KMS-11 (cell line): Measurements from ENCODE around the gene NDUFB10.

Source experiments
- H2AFZ ChIP-seq: fragments of 200-600 bp; sonication (generic); 2 replicates; pipeline ENCODE4 v1.6.1; 2016; ENCODE audit warnings: antibody characterized with exemption, mixed run types, low read depth
- H3K27ac ChIP-seq: fragments of 200-600 bp; sonication (generic); 2 replicates; pipeline ENCODE4 v1.6.1; 2016; ENCODE audit warnings: mild to moderate bottlenecking, mixed run types
- H3K27me3 ChIP-seq: fragments of 200-600 bp; sonication (generic); 2 replicates; pipeline ENCODE4 v1.6.1; 2017; ENCODE audit warnings: mild to moderate bottlenecking, low read depth, mixed run types, moderate library complexity; ENCODE audit not compliant: insufficient read depth
- H3K36me3 ChIP-seq: fragments of 200-600 bp; sonication (generic); 2 replicates; pipeline ENCODE4 v1.6.1; 2017; ENCODE audit warnings: mild to moderate bottlenecking, mixed run types; ENCODE audit not compliant: insufficient read depth
- H3K4me1 ChIP-seq: fragments of 200-600 bp; sonication (generic); 2 replicates; pipeline ENCODE4 v1.6.1; 2016; ENCODE audit warnings: mild to moderate bottlenecking, low read depth, mixed run types; ENCODE audit not compliant: poor library complexity, severe bottlenecking
- H3K4me2 ChIP-seq: fragments of 200-600 bp; sonication (generic); 2 replicates; pipeline ENCODE4 v1.7.0; 2016; ENCODE audit warnings: mild to moderate bottlenecking, mixed run types
- H3K4me3 ChIP-seq: fragments of 200-600 bp; sonication (generic); IDR thresholded peaks from 2 replicates; pipeline ENCODE4 v1.6.1; 2017; ENCODE audit warnings: low read depth, low read length, mixed read lengths; ENCODE audit not compliant: insufficient read depth
- H3K79me2 ChIP-seq: fragments of 200-600 bp; sonication (generic); 2 replicates; pipeline ENCODE4 v1.6.1; 2016; ENCODE audit warnings: low read depth, mixed run types; ENCODE audit not compliant: insufficient read depth
- H3K9ac ChIP-seq: fragments of 200-600 bp; sonication (generic); 2 replicates; pipeline ENCODE4 v1.6.1; 2016; ENCODE audit warnings: mild to moderate bottlenecking, mixed run types
- H4K20me1 ChIP-seq: fragments of 200-600 bp; sonication (generic); 2 replicates; pipeline ENCODE4 v1.6.1; 2016; ENCODE audit warnings: mild to moderate bottlenecking, mixed run types; ENCODE audit not compliant: insufficient read depth
- CTCF ChIP-seq: fragments of 200-600 bp; sonication (generic); conservative IDR thresholded peaks from 2 replicates; pipeline ENCODE4 v1.6.1; 2017; ENCODE audit warnings: low read depth, mild to moderate bottlenecking, antibody characterized with exemption, low read length, moderate library complexity, mixed read lengths

The NDUFB10 gene

GRCh38 chr16:1930338-1930720 is 29.0 kb upstream of the NDUFB10 start:
- Histone ChIP-seq H2AFZ (peak overlapping the region; percentile 98), H3K79me2 (no peaks in the 10 kb centered on the region), H4K20me1 (no peaks in the 10 kb centered on the region), H3K36me3 (no peaks in the 10 kb centered on the region), H3K27ac (no peak overlapping the region), H3K4me1 (peaks cover 3% of the 10 kb centered on the region), H3K27me3 (peaks cover 33% of the 10 kb centered on the region; the same call in 1 of the 2 replicates), H3K9ac (no peak overlapping the region), H3K4me3 (no peak overlapping the region), H3K4me2 (no peak overlapping the region)
- TF ChIP-seq CTCF = no peak

GRCh38 chr16:1932050-1933028 is 27.0 kb upstream of the NDUFB10 start:
- no peak for TF ChIP-seq CTCF
- Histone ChIP-seq H3K4me3 (no peak overlapping the region), H3K4me1 (peaks cover 3% of the 10 kb centered on the region), H3K36me3 (no peaks in the 10 kb centered on the region), H4K20me1 (no peaks in the 10 kb centered on the region), H3K4me2 (no peak overlapping the region), H3K79me2 (no peaks in the 10 kb centered on the region), H2AFZ (no peak overlapping the region), H3K9ac (no peak overlapping the region), H3K27me3 (peaks cover 21% of the 10 kb centered on the region; the same call in 1 of the 2 replicates), H3K27ac (no peak overlapping the region)

GRCh38 chr16:1933097-1933661 is 26.2 kb upstream of the NDUFB10 start:
- Histone ChIP-seq H3K79me2 (no peaks in the 10 kb centered on the region), H2AFZ (no peak overlapping the region), H3K9ac (no peak overlapping the region), H3K36me3 (no peaks in the 10 kb centered on the region), H3K4me1 (peaks cover 3% of the 10 kb centered on the region), H3K27me3 (peaks cover 21% of the 10 kb centered on the region; the same call in 1 of the 2 replicates), H3K4me3 (no peak overlapping the region), H3K4me2 (no peak overlapping the region), H4K20me1 (no peaks in the 10 kb centered on the region), H3K27ac (no peak overlapping the region)
- TF ChIP-seq CTCF = no peak

GRCh38 chr16:1936945-1937479 is 22.3 kb upstream of the NDUFB10 start:
- H3K4me2 ChIP-seq = no peak overlapping the region
- no peak overlapping the region for H3K4me3 ChIP-seq
- H2AFZ ChIP-seq = no peak overlapping the region
- H3K4me1 ChIP-seq = peaks cover 5% of the 10 kb centered on the region
- H3K36me3 ChIP-seq = no peaks in the 10 kb centered on the region
- H3K9ac ChIP-seq = no peak overlapping the region
- TF ChIP-seq CTCF = no peak
- no peaks in the 10 kb centered on the region for H4K20me1 ChIP-seq
- no peaks in the 10 kb centered on the region for H3K79me2 ChIP-seq
- H3K27ac ChIP-seq = no peak overlapping the region
- H3K27me3 ChIP-seq = peaks cover 5% of the 10 kb centered on the region; the same call in 1 of the 2 replicates
